ENCODE data around the gene DRAP1. TPM values are rescaled to one million over a fixed set of nuclear protein-coding genes. Genes with fewer than 3 reads are reported as not detected.

DRAP1 gene
- total RNA-seq, 6 experiments from 2014 or later: 21.8 to 50.8 (median 32.6) TPM

DNA sequence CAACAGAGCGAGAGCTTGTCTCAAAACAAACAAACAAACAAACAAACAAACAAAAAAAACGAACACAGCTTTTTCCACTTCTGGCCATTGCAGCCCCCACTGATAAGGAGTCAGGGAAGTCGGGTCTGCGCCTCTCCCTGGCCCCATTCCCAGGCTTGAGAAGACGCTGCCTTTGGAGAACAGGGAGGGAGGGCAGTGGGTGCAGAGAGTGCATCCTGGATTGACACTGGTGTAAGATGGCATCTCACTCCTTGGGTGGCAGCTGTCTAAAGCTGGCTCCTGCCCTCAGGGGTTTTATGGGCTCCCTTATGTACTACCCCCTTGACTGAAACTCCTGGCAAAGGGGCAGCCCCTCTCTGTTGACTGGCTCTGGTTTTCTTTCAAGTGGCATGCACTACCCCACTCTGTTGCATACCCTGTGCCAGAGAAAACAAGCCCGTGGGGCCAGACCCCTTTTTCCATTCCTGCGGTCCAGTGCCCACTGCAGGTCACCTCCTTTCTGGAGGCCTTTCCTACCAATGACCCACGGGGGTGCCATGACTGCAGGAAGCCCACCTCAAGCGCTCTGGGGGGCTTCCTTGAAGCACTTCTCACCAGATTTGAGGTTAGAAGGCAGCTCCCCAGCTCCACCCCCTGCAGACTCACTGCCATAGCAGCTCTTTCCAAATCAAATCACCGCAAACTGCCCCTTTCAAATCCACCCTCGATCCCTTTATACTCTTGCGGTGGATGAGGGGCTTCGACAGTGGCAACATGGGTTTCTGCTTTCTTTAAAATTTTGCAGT, 12.7 kb downstream of the DRAP1 start:
- no peak for ATAC-seq
- H3K4me1 ChIP-seq: no peaks in the 10 kb centered on the region
- 43% methylated on average over 10 of the region's 13 CpGs for WGBS (ENCODE audit: insufficient coverage, low coverage, low lambda C conversion rate, missing lambda C conversion rate)
- intact Hi-C loops (cut with DNase I): no loop called here
- no peaks in the 10 kb centered on the region for H3K36me3 ChIP-seq
- no peak for DNase-seq
- no peak overlapping the region for H3K4me3 ChIP-seq
- H3K27ac ChIP-seq: no peak overlapping the region
- TF ChIP-seq, protein P1, sequence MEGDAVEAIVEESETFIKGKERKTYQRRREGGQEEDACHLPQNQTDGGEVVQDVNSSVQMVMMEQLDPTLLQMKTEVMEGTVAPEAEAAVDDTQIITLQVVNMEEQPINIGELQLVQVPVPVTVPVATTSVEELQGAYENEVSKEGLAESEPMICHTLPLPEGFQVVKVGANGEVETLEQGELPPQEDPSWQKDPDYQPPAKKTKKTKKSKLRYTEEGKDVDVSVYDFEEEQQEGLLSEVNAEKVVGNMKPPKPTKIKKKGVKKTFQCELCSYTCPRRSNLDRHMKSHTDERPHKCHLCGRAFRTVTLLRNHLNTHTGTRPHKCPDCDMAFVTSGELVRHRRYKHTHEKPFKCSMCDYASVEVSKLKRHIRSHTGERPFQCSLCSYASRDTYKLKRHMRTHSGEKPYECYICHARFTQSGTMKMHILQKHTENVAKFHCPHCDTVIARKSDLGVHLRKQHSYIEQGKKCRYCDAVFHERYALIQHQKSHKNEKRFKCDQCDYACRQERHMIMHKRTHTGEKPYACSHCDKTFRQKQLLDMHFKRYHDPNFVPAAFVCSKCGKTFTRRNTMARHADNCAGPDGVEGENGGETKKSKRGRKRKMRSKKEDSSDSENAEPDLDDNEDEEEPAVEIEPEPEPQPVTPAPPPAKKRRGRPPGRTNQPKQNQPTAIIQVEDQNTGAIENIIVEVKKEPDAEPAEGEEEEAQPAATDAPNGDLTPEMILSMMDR (IDR thresholded peaks at IDR 0.05): no peak
- no peak for TF ChIP-seq POLR2A (IDR thresholded peaks at IDR 0.05)
- H3K9me3 ChIP-seq: no peaks in the 10 kb centered on the region
- no peaks in the 10 kb centered on the region for H3K27me3 ChIP-seq

DNA sequence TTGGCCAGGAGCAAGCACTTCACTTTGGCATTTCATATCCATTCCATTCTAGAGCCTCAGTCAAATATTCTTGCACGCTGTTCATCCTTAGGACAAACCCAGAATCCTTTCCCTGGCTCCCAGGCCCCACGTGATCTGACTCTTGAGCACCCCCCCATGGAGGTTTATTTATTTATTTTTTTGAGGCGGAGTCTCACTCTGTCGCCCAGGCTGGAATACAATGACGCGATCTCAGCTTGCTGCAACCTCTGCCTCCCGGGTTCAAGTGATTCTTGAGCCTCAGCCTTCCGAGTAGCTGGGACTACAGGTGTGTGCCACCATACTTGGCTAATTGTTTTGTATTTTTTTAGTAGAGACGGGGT, 13.3 kb downstream of the DRAP1 start:
- Histone ChIP-seq H3K4me3 (no peak overlapping the region), H3K27me3 (no peaks in the 10 kb centered on the region), H3K9me3 (no peaks in the 10 kb centered on the region), H3K36me3 (no peaks in the 10 kb centered on the region), H3K27ac (no peak overlapping the region), H3K4me1 (no peaks in the 10 kb centered on the region)
- WGBS (ENCODE audit: insufficient coverage, low coverage, low lambda C conversion rate, missing lambda C conversion rate): 44% methylated on average over 9 of the region's 9 CpGs
- TF ChIP-seq, protein P1 (IDR thresholded peaks at IDR 0.05): no peak
- no peak for TF ChIP-seq POLR2A (IDR thresholded peaks at IDR 0.05)
- DNase-seq (no peak), ATAC-seq (no peak)
- intact Hi-C loops (cut with DNase I): no loop called here

DNA sequence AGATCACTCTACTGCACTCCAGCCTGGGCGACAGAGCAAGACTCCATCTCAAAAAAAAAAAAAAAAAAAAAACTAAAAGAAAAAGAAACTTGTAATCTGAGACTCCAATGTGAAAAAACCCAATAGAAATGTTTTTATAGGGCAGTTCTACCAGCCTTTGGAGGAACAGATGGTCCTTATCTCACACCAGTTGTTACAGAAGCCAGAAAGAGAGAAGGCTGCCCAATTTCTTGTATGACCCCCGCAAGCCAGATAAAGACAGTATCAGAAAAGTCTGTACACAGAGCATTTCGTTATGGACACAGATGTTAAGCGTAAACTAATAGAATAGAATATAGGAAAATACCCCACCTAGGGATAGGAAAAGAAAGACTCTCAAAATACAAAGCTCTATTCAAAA, 14.8 kb downstream of the DRAP1 start:
- TF ChIP-seq, protein P1 (IDR thresholded peaks at IDR 0.05): no peak
- no peak for TF ChIP-seq POLR2A (IDR thresholded peaks at IDR 0.05)
- Histone ChIP-seq H3K27me3 (no peaks in the 10 kb centered on the region), H3K9me3 (no peaks in the 10 kb centered on the region), H3K4me1 (no peaks in the 10 kb centered on the region), H3K36me3 (no peaks in the 10 kb centered on the region), H3K27ac (no peak overlapping the region), H3K4me3 (no peak overlapping the region)
- no peak for DNase-seq
- intact Hi-C loops (cut with DNase I): no loop called here
- WGBS (ENCODE audit: insufficient coverage, low coverage, low lambda C conversion rate, missing lambda C conversion rate): 56% methylated on average over 3 of the region's 4 CpGs
- no peak for ATAC-seq

DNA sequence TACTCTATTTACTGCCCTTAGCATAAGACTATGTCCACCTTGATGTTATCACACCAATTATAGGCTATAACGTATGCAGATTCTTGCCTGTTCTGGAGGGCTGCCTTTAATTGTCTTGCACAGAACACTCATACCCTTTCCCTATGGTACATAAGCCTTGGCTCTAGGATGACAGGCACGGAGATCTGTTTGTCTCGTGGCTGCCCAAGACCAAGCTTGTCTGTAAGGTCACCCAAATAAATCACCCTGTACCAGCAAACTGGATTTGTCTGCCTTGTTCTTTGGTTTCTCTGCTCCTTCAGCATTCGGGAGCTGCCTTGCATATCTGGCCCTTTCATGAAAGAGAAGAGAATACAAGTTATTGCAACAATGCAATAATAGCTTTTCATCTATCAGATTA, 18.5 kb downstream of the DRAP1 start:
- Histone ChIP-seq H3K9me3 (no peaks in the 10 kb centered on the region), H3K27me3 (no peaks in the 10 kb centered on the region), H3K27ac (no peak overlapping the region), H3K36me3 (no peaks in the 10 kb centered on the region), H3K4me3 (no peak overlapping the region), H3K4me1 (no peaks in the 10 kb centered on the region)
- no peak for TF ChIP-seq POLR2A (IDR thresholded peaks at IDR 0.05)
- TF ChIP-seq, protein P1 (IDR thresholded peaks at IDR 0.05): no peak
- intact Hi-C loops (cut with DNase I): no loop called here
- ATAC-seq: no peak
- 43% methylated on average over 3 of the region's 4 CpGs for WGBS (ENCODE audit: insufficient coverage, low coverage, low lambda C conversion rate, missing lambda C conversion rate)
- no peak for DNase-seq
